Stimulated activated CD8-positive, alpha-beta memory T cell treated with anti-CD3 and anti-CD28 coated beads, Interleukin-12 subunit alpha, Interleukin-12 subunit beta, amount 100 ng/mL, for 4 hours (primary cell): Measurements from ENCODE around the gene KHK.

ENCODE experiments used
- DNase-seq: peaks from one replicate; pipeline ENCODE4 v3.0.0-alpha.2; 2020; ENCODE audit warnings: low read depth

The KHK gene

DNA sequence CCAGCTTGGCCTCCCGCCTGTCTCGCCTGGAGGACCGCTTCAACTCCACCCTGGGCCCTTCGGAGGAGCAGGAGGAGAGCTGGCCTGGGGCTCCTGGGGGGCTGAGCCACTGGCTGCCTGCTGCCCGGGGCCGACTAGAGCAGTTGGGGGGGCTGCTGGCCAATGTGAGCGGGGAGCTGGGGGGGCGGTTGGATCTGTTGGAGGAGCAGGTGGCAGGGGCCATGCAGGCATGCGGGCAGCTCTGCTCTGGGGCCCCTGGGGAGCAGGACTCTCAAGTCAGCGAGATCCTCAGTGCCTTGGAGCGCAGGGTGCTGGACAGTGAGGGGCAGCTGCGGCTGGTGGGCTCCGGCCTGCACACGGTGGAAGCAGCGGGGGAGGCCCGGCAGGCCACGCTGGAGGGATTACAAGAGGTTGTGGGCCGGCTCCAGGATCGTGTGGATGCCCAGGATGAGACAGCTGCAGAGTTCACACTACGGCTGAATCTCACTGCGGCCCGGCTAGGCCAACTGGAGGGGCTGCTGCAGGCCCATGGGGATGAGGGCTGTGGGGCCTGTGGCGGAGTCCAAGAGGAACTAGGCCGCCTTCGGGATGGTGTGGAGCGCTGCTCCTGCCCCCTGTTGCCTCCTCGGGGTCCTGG lies 3.7 kb upstream of the KHK start:
- no peak for DNase-seq

DNA sequence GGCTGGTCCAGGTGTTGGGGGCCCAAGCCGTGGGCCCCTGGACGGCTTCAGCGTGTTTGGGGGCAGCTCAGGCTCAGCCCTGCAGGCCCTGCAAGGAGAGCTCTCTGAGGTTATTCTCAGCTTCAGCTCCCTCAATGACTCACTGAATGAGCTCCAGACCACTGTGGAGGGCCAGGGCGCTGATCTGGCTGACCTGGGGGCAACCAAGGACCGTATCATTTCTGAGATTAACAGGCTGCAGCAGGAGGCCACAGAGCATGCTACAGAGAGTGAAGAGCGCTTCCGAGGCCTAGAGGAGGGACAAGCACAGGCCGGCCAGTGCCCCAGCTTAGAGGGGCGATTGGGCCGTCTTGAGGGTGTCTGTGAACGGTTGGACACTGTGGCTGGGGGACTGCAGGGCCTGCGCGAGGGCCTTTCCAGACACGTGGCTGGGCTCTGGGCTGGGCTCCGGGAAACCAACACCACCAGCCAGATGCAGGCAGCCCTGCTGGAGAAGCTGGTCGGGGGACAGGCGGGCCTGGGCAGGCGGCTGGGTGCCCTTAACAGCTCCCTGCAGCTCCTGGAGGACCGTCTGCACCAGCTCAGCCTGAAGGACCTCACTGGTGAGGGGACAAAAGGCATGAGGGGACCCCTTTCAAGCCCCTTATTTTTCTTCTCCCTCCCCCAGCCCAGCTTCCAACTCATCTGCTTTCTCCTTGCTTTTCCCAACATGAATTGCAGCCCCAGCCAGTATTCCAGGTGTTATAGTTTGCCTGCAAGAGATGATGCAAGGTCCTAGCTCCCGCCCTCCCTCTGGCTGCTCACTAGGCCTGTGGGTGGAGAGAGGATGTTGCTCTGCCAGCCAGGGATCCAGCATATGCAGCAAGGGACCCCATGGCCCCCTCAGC lies 2.9 kb upstream of the KHK start:
- DNase-seq = no peak

DNA sequence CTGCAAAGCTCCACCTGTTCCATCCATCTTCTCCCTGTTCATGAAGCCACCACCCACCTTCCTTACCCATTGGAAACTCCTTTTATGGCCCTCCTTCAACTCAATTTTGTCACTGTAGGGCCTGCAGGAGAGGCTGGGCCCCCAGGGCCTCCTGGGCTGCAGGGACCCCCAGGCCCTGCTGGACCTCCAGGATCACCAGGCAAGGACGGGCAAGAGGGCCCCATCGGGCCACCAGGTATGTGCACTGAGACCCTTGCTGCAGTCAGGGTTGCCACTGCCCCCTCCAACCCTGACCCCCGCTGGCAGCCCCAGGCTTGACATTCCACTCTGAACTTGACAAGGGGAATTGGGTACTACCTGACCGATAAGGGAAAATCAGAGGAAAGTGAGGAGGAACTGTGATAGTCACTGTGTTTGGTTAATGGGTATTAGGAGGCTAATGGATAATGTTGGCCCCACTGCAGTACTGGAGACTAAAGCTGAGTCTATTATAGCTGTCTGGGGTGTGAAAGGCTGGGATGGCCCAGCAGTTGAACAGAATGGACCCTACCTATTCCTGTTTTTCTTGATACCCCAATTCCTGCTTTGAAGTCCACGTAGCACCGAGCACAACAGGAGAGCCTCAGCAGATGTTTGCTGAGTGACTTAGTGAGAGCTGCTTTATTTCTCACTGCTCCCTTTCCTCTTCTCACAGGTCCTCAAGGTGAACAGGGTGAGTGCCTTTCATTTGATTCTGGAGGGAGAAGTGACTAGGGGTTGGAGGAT lies 2.1 kb upstream of the KHK start:
- no peak for DNase-seq

DNA sequence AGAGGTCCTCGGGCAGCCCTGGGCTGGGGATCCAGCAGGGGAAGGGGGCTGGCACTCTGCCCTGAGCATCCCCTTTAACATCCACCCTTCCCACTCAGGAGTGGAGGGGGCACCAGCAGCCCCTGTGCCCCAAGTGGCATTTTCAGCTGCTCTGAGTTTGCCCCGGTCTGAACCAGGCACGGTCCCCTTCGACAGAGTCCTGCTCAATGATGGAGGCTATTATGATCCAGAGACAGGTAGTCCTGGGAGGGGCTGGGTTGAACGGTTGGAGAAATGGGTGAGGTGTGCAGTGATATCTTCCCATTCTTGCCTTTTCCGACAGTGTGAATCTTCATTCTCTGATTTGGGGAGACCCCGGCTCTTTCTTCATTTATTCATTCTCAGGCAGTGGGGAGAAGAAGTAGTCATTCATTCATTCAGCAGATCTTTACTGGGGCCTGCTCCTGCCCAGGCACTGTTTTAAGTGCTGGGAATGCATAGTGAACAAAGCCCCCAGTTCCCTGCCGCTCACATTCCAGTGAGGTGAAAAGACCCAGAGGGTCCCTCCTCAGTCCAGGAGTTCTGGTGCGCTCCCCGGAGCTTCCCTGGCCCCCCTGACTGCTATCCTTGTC lies 1.4 kb upstream of the KHK start:
- DNase-seq = no peak

DNA sequence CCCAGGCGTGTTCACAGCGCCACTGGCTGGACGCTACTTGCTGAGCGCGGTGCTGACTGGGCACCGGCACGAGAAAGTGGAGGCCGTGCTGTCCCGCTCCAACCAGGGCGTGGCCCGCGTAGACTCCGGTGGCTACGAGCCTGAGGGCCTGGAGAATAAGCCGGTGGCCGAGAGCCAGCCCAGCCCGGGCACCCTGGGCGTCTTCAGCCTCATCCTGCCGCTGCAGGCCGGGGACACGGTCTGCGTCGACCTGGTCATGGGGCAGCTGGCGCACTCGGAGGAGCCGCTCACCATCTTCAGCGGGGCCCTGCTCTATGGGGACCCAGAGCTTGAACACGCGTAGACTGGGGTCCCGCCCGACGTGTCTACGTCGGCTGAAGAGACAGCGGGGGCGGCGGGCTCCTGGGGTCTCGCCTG lies 891 bp upstream of the KHK start:
- DNase-seq = no peak

DNA sequence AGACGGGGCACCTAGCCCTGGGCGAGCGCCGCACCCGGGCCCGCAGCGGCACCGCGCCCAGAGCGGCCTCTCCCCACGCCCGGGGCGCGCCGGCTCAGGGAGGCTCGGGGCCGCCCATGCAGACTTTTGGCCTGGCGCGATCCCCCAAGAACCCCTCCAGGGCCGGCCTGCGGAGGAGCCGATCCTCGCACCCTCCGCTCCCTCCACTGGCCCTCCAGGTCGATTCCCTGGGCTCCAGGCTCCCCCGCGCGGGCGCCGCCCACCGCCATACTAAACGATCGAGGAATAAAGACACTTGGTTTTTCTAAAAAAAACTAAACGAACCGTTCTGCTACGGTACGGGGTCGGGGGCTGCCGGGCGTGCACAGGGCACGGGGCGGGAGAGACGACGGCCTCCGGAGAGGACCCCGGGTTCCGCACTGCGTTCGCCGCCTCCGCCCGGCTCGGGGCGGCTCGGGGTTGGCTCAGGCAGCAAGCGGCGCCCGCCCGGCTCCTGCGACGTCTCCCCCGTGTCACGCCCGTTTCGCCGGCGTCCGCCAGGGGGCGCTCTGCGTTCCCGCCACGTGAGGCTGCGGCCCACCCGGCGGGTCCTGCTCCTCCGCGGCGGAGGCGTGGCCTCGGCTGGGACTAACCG lies 365 bp upstream of the KHK start:
- peak; percentile 99 for DNase-seq

DNA sequence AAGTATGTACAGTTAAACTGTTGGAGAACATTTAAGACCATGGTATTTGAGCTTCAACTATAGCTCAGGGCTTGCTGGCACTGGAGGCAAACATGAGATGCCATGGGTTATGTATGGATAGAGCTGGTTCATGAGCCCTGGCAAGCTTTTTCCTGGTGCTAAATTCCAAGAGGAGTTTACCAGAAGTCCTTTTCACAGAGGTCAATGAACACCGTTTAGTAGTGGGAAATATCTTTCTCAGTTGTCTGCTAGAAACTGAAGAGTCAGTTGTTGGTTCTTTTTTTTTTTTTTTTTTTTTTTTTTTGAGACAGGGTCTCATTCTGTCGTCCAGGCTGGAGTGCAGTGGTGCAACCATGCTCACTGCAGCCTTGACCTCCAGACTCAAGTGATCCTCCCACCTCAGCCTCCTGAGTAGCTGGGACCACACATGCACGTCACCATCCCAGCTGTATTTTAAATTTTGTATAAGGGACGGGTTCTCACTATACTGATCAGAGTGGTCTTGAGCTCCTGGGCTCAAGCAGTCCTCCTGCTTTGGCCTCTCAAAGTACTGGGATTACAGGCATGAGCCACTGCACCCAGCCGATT lies 1.3 kb downstream of the KHK start:
- DNase-seq = no peak

DNA sequence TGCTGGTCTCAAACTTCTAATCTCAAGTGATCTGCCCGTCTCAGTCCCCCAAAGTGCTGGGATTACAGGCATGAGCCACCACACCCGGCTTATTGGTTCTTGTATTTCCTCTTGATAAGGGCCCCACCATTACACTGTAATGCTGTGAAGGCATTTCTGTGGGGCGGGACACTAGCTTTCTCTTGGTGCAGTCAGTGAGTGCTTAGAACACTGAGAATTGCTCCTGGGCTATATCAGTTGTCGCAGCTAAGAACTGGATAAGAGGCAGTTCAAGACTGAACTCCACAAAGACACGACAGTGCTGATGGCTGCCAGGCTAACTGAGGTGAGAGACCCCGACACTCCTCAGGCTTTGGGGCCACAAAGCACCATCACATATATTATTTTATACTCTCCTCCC lies 2.1 kb downstream of the KHK start:
- no peak for DNase-seq

DNA sequence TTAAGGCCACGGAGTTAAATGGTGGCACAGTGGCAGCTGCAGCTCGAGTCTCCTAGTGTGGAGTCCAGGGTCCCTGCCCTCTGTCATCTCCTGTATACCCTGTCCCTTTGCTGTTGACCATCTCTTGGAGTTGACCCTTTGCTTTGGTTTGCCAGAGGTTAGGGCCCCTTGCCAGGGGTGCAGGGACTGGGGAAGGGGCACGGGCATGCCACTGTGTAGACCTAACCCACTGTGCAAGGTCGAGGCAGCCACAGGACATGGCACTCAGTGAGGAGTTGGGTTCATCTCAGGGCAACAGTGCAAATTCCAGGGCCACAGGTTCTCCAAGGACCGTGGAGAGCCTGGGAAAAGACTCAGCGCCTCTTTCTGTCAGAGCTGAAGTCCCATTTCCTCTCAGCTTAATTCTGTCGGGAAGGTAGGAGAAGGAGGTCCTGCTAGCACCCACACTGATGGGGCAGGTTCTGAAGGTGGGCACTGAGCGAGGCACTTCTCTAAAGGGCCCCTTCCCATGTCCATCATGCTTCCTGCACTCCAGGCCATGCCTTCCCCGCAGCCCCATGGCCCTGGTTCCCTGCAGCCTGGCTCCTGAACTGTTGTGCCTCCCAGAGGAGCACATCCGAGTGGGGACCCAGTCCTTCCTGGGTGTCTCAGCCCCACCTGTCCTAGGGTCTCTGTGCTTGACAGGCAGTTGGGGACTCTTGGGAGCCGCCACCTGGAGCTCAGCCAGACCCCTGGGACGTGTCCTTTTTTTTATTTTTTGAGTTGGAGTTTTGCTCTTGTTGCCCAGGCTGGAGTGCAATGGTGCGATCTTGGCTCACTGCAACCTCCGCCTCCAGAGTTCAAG lies 2.8 kb downstream of the KHK start:
- no peak for DNase-seq

DNA sequence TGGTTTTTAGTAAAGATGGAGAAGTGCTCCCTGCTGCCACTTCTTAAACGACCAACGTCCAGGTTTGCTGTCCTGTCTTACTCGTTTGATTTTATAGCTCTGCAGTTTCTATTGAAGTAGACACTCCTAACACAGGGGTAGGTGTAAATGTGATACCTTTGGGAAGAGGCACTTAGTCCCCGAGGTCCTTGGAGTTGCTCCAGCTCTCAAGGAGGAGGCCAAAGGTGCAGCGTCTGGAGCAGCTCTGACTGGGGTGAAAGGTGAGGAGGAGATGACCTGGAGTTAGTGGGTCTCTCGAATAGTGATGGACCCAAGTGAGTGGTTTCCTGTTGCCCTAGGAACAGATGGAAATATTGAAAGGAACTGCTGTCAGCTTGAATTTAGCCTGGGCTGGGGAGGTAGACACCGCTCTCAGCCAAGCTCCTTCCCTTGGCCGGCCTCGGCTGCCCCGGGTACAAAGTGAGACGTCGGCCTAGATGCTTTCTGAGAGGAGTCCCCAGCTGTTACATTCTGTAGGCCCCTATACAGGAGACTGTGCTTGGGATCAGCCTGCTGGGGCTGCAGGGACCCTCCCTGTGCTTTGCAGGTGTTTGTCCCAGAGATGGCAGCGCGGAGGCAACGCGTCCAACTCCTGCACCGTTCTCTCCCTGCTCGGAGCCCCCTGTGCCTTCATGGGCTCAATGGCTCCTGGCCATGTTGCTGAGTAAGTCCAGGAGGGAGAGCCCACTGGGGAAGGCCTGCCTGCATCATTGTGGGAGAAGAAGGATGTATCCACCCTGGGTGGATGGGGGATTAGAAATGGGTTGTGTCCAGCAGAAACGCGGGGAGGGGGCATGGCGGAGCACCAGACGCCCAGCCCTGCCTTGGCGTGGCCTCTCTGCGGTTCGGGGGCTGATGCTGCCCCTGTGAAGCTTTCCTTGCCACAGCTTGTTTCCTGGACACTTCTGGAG lies 5.4 kb downstream of the KHK start:
- no peak for DNase-seq

DNA sequence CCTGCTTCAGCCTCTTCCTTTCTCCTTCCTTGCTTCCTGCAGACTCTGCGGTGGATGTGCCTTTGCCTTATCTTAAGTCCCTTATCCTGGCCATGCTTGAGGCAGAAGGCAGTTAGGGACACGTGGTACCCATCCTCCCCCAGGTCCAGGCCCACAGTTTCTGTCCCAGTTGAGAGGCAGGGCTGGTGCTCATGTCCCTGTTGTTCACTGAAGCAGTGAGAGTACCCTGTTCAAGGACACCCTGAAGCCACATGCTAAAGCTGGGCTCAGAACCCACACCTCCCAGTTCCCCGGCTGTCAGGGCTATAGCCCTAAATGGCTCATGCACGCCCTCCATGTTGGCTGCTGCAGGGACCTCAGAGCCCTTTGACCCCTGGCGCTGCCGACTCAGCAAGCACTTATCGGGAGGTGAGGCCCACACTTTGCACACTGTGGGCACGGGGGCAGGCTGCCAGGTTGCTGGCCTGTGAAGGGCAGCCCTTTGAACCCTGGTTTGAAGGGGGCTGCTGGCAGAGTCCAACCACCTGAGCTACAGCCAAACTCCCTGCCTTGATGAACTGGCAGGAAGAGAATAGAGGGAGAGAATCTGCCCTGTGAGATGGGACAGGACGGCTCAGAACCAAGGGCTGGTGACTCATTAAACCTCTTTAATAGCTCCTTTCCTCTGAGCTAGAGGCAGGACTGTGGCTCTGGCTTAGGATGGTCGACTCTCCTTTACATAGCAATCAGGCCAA lies 6.3 kb downstream of the KHK start:
- no peak for DNase-seq

DNA sequence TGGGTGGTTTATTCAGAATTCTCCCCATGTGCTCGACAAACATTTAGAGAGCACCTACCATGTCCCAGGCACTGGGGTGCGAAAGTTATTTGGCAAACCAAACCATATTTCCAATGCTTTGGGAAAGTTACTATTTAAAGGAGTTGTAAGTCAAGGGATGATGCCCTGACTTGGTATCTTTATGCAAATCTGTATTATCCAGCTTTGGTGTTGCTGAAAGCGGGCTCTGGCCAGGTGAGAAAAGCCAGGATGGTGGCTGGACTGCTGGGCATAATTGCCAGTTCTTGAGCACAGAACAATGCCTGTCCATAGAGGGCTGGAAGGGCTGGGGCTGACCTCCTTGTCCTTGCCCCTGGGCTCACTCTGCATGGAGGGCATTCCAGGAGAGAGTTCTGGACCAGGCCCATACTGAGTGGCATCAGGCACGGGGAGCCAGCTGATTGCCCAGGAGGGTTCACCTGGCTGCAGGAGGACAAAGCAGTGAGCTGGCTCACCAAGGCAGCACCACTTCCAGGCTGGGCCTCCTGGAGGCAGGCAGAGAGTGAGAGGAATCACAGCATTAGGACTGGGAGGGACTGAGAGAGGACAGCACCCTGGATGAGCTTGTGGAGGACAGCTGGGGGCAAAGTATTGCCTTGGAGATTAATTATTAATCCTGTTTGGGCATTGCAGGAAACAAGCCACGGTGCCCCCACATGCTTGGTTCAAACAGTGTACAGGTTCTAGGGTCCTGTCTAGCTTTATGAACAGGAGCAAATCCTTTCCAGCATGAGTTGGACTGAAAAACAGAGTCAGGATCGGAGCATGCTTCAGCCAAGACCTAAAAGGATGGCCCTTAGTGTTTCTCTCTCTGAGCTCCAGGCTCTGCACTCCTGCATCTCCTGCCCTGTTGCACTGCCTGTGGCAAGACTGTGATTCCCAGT lies 7.1 kb downstream of the KHK start:
- DNase-seq = no peak

DNA sequence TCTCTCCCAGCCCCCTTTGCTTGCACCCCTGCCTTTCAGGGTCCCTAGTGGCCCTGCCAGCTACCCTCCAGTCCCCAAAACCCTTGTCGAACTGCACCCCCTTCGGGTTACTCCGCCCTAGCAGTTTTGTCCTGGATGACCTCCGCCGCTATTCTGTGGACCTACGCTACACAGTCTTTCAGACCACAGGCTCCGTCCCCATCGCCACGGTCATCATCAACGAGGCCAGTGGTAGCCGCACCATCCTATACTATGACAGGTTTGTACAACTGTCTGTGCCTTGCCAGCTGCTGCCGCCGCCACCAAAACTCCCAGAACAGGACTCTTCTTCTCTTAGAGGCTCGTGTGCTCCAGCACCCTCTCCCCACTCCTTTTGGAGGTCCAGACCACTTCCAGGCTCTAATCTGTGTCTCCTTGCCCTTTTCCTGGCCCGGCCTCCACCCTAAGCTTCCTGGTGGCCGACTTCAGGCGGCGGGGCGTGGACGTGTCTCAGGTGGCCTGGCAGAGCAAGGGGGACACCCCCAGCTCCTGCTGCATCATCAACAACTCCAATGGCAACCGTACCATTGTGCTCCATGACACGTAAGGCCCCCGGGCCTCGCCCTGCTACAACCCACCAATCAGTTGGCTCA lies 7.9 kb downstream of the KHK start:
- no peak for DNase-seq

DNA sequence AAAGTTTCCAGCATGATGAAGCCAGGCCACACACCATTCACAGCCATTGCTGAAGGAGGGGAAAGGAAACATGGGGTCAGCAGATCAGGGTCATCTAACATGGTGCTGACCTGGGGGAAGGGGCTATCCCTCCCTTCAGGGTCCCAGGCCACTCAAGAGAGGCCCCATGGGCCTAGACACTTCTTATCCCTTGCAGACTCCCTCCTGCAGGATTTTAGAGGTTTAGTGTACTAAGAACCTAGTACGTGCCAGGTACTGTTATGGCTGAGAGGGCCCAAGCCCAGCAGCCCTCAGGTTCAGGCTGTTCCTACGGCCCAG lies 8.8 kb downstream of the KHK start:
- DNase-seq = no peak

DNA sequence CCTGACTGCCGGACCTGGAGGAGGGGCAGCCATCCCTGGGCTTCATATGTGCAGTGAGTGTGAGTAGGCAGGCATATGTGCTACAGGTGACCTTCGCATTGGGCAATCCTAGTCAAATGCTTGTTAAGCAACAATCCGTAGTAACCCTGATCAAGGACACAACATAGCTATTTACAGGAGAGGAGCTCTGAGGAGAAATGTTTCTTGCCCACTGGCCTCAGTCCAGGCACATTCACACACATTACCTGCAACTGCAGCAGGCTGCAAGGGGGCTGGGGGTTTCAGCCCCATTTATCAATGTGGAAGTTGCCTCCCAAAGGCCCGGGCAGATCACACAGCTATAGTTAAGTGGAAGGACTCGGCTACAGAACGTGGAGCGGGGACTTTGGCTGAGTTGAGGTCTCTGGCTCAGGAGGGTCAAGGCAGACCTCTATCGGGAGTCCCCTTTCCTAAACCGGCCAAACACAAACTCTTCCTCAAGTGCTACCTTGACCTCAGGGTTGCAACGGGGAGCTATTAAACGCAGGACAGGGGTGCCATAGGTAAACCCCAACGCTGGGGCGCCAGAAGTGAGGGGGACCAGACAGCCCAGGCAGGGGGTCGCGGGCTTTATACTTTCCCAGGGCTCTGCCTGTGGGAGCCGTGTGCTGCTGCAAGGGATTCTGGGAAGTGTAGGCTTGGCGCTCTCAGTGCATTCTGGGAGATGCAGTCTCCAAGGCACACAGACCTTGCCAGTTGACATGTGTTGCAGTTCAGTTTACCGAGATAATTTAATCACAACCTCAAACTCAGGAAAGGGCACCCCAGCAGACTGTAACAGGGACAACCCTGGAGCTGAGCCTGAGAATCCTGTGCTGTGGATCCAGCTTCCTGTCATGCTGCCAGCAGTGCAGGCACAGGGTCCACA lies 9.4 kb downstream of the KHK start:
- no peak for DNase-seq

DNA sequence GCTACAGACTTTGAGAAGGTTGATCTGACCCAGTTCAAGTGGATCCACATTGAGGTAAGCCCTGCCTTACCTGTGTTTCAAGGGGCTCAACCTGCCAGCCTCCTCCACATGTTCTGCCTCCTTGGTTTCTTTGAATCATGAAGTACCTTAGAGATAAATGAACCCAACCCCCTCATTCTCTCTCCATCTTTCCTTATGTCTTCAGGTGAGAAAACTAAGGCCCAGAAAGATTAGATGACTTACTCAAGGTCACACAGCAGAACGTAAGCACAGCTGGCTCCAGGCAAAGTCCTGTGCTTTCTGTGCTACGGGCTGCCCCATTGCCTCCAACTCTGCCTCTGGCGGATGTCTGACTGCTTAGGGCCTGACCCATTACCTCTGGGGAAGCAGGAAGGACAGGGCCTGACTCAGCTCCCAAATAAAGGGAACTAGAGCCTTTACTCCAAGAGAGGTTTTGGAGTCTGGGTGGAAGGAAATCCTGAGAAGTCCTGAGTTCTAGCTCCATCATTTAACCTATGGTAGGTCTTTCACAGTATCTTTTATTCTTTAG lies 10.3 kb downstream of the KHK start:
- DNase-seq = no peak
